GM18502 (cell line): ENCODE results near the gene LRRTM4.

Experiments used
- ATAC-seq: cut with Tn5 transposase; IDR thresholded peaks from one replicate; pipeline ENCODE4 v1.9.1; 2021; ENCODE audit warnings: mild to moderate bottlenecking; ENCODE audit not compliant: unreplicated experiment, poor library complexity

Gene LRRTM4

GRCh38 chr2:76938153-76938552, 584.0 kb downstream of the LRRTM4 start:
- ATAC-seq = no peak

- ATAC-seq = no peak
These were observed 589.6 kb downstream of the LRRTM4 start for GRCh38 chr2:76932550-76932949.

- no peak for ATAC-seq
These were observed 592.0 kb downstream of the LRRTM4 start for GRCh38 chr2:76930056-76930744.

GRCh38 chr2:76928026-76928425, 594.1 kb downstream of the LRRTM4 start:
- no peak for ATAC-seq

GRCh38 chr2:76921006-76921405, 601.2 kb downstream of the LRRTM4 start:
- no peak for ATAC-seq

GRCh38 chr2:76895469-76895868, 626.7 kb downstream of the LRRTM4 start:
- ATAC-seq = no peak

- ATAC-seq = no peak
These were observed 651.6 kb downstream of the LRRTM4 start for GRCh38 chr2:76870581-76870980.

- no peak for ATAC-seq
These were observed 652.2 kb downstream of the LRRTM4 start for GRCh38 chr2:76870011-76870410.

- ATAC-seq = no peak
These were observed 654.3 kb downstream of the LRRTM4 start for GRCh38 chr2:76867854-76868253.

- no peak for ATAC-seq
These were observed 655.7 kb downstream of the LRRTM4 start for GRCh38 chr2:76866464-76866863.

GRCh38 chr2:76862901-76863300, 659.3 kb downstream of the LRRTM4 start:
- ATAC-seq = no peak

GRCh38 chr2:76861708-76862107, 660.5 kb downstream of the LRRTM4 start:
- no peak for ATAC-seq

- ATAC-seq = no peak
These were observed 671.2 kb downstream of the LRRTM4 start for GRCh38 chr2:76851000-76851399.

- no peak for ATAC-seq
These were observed 673.1 kb downstream of the LRRTM4 start for GRCh38 chr2:76849086-76849485.

- ATAC-seq = no peak
These were observed 682.4 kb downstream of the LRRTM4 start for GRCh38 chr2:76839826-76840225.

- no peak for ATAC-seq
These were observed 692.6 kb downstream of the LRRTM4 start for GRCh38 chr2:76829374-76830234.

- ATAC-seq = no peak
These were observed 695.5 kb downstream of the LRRTM4 start for GRCh38 chr2:76826691-76827090.

- no peak for ATAC-seq
These were observed 696.8 kb downstream of the LRRTM4 start for GRCh38 chr2:76825140-76825970.

GRCh38 chr2:76821731-76822130, 700.4 kb downstream of the LRRTM4 start:
- no peak for ATAC-seq

GRCh38 chr2:76813084-76813483, 709.1 kb downstream of the LRRTM4 start:
- no peak for ATAC-seq

- no peak for ATAC-seq
These were observed 710.0 kb downstream of the LRRTM4 start for GRCh38 chr2:76812156-76812555.
